ENCODE measurements around the gene DNAL1.

DNA sequence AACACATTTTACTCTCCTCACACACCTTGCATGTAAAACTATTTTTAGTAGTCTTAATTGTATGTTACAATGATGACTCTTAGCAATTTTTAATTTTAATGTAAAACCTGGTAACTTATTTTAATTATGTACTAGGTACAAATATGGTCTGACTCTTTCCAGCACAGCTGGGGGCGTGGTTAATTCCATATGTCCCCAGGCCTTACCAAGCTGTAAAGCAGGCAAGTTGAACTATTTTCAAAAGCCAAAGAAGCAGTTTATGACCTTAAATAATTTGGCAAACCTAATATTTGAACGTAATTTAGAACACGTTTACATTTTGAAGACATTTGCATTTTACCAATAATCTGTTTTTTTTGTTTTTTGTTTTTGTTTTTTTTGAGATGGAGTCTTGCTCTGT is 41.8 kb upstream of the DNAL1 start:
- TF ChIP-seq EP300 (IDR thresholded peaks at IDR 0.05) = no peak
- TF ChIP-seq POLR2A (IDR thresholded peaks at IDR 0.05) = no peak
- TF ChIP-seq, protein P1, sequence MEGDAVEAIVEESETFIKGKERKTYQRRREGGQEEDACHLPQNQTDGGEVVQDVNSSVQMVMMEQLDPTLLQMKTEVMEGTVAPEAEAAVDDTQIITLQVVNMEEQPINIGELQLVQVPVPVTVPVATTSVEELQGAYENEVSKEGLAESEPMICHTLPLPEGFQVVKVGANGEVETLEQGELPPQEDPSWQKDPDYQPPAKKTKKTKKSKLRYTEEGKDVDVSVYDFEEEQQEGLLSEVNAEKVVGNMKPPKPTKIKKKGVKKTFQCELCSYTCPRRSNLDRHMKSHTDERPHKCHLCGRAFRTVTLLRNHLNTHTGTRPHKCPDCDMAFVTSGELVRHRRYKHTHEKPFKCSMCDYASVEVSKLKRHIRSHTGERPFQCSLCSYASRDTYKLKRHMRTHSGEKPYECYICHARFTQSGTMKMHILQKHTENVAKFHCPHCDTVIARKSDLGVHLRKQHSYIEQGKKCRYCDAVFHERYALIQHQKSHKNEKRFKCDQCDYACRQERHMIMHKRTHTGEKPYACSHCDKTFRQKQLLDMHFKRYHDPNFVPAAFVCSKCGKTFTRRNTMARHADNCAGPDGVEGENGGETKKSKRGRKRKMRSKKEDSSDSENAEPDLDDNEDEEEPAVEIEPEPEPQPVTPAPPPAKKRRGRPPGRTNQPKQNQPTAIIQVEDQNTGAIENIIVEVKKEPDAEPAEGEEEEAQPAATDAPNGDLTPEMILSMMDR (IDR thresholded peaks at IDR 0.05) = no peak
